ENCODE data around the gene NCOA7.

The NCOA7 gene

DNA sequence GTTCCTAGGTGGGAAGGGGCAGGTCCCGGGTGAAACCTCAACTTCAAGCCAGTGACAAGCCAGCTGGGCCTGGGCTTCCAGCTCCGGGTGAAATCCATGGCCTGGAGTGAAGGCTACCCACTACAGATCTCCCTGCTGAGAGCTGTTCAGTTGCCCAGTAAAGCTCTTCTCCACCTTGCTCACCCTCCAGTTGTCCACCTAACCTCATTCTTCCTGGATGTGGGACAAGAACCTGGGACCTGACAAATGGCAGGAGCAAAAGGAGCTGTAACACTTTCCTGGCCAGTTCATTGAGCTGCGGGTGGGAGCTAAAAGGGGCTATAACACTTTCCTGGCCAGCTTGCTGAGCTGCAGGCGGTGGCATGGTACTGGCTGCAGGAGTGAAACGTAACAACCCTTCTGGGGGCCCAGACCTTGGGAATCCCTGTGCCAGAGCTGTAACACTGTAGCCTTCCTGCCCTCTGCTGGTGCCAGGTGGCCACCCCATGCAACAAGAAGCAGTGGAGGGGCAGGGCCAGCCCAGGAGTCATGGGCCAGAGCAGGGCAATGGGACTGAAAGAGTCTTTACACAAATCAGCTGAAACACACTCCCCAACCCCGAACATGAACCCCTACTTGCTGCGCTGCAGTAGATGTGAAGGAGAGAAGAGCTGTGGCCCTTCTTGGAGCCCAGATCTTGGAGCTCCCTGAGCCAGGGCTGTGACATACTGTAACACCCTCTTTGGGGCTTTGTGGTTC lies 162.2 kb downstream of the NCOA7 start:
- H3K9me3 ChIP-seq (ENCODE audit: insufficient read depth, low read length): no peaks in the 10 kb centered on the region
- TF ChIP-seq, protein P1, sequence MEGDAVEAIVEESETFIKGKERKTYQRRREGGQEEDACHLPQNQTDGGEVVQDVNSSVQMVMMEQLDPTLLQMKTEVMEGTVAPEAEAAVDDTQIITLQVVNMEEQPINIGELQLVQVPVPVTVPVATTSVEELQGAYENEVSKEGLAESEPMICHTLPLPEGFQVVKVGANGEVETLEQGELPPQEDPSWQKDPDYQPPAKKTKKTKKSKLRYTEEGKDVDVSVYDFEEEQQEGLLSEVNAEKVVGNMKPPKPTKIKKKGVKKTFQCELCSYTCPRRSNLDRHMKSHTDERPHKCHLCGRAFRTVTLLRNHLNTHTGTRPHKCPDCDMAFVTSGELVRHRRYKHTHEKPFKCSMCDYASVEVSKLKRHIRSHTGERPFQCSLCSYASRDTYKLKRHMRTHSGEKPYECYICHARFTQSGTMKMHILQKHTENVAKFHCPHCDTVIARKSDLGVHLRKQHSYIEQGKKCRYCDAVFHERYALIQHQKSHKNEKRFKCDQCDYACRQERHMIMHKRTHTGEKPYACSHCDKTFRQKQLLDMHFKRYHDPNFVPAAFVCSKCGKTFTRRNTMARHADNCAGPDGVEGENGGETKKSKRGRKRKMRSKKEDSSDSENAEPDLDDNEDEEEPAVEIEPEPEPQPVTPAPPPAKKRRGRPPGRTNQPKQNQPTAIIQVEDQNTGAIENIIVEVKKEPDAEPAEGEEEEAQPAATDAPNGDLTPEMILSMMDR (IDR thresholded peaks at IDR 0.05; ENCODE audit: insufficient read depth, low read length, poor library complexity, severe bottlenecking): no peak
- no peak for TF ChIP-seq EZH2phosphoT487 (conservative IDR thresholded peaks at IDR 0.05; ENCODE audit: low read length)

GRCh38 chr6:125953502-125953875 lies 162.7 kb downstream of the NCOA7 start:
- H3K27ac ChIP-seq (ENCODE audit: low read depth, low read length): no peak overlapping the region
- H3K9me3 ChIP-seq (ENCODE audit: insufficient read depth, low read length): no peaks in the 10 kb centered on the region
- H3K79me2 ChIP-seq (ENCODE audit: insufficient read depth, low read length): no peaks in the 10 kb centered on the region
- H3K9ac ChIP-seq (ENCODE audit: low read length): no peak overlapping the region
- H4K20me1 ChIP-seq (ENCODE audit: low read depth, low read length): no peaks in the 10 kb centered on the region
- H3K9me2 ChIP-seq (replicated peaks; ENCODE audit: insufficient read depth, low read length): no peaks in the 10 kb centered on the region
- H3K36me3 ChIP-seq (ENCODE audit: low read length): no peaks in the 10 kb centered on the region
- no peaks in the 10 kb centered on the region for H3F3A ChIP-seq (ENCODE audit: insufficient read depth)
- H3K4me3 ChIP-seq (ENCODE audit: insufficient read depth, low read length, poor library complexity, severe bottlenecking): no peak overlapping the region
- TF ChIP-seq, protein P1 (IDR thresholded peaks at IDR 0.05; ENCODE audit: insufficient read depth, low read length, poor library complexity, severe bottlenecking): peak; percentile 31
- TF ChIP-seq EZH2phosphoT487 (conservative IDR thresholded peaks at IDR 0.05; ENCODE audit: low read length): no peak
- H3K4me2 ChIP-seq (ENCODE audit: low read depth, low read length, poor library complexity, severe bottlenecking): no peak overlapping the region
- H2AFZ ChIP-seq (ENCODE audit: low read depth, low read length, severe bottlenecking): no peak overlapping the region
- no peaks in the 10 kb centered on the region for H3K27me3 ChIP-seq (ENCODE audit: low read length)

More for the DNA sequence above, 162.2 kb downstream of the NCOA7 start:
- H2AFZ ChIP-seq (ENCODE audit: low read depth, low read length, severe bottlenecking): no peak overlapping the region
- H3K9me2 ChIP-seq (replicated peaks; ENCODE audit: insufficient read depth, low read length): no peaks in the 10 kb centered on the region
- H3K9ac ChIP-seq (ENCODE audit: low read length): no peak overlapping the region
- H3K4me3 ChIP-seq (ENCODE audit: insufficient read depth, low read length, poor library complexity, severe bottlenecking): no peak overlapping the region
- no peaks in the 10 kb centered on the region for H3K36me3 ChIP-seq (ENCODE audit: low read length)
- H3K79me2 ChIP-seq (ENCODE audit: insufficient read depth, low read length): no peaks in the 10 kb centered on the region
- H3K27me3 ChIP-seq (ENCODE audit: low read length): no peaks in the 10 kb centered on the region
- H3F3A ChIP-seq (ENCODE audit: insufficient read depth): no peaks in the 10 kb centered on the region
- no peaks in the 10 kb centered on the region for H4K20me1 ChIP-seq (ENCODE audit: low read depth, low read length)
- no peak overlapping the region for H3K27ac ChIP-seq (ENCODE audit: low read depth, low read length)
- no peak overlapping the region for H3K4me2 ChIP-seq (ENCODE audit: low read depth, low read length, poor library complexity, severe bottlenecking)

DNA sequence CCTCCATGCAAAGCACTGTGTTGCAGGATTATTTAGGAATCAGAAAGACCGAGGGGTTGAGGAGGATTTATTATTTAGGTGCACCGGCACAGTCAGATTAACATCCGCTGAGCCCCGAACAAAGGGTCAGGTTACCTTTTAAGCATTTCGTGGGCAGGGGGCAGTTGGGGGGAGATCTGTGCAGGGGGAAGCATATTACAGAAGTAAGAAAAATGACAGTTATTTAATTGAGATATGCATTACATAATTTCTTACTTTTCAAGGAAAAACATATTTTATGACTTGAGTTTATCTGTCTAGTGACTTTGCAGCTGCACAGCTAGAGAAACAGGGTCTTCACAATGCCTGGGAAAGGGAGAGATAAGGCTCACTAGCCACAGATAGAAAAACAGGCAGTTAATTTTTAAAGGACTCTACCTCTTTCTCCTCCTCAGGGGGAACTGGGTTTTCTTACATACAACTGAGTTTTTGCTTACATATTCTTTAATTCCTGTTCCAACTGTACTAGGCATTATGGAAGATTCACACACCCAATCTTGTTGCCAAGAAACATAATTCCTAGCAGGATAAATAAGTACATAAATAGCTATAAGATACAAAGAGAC lies 164.1 kb downstream of the NCOA7 start:
- Histone ChIP-seq H3K79me2 (ENCODE audit: insufficient read depth, low read length) (peaks cover 5% of the 10 kb centered on the region; the same call in 1 of the 2 replicates), H3K9me2 (replicated peaks; ENCODE audit: insufficient read depth, low read length) (no peaks in the 10 kb centered on the region), H3K9ac (ENCODE audit: low read length) (no peak overlapping the region), H4K20me1 (ENCODE audit: low read depth, low read length) (no peaks in the 10 kb centered on the region), H3K4me2 (ENCODE audit: low read depth, low read length, poor library complexity, severe bottlenecking) (no peak overlapping the region), H3K36me3 (ENCODE audit: low read length) (no peaks in the 10 kb centered on the region), H3K27me3 (ENCODE audit: low read length) (no peaks in the 10 kb centered on the region), H3K9me3 (ENCODE audit: insufficient read depth, low read length) (no peaks in the 10 kb centered on the region), H3K4me3 (ENCODE audit: insufficient read depth, low read length, poor library complexity, severe bottlenecking) (no peak overlapping the region), H3F3A (ENCODE audit: insufficient read depth) (no peaks in the 10 kb centered on the region), H2AFZ (ENCODE audit: low read depth, low read length, severe bottlenecking) (peak overlapping the region; percentile 77), H3K27ac (ENCODE audit: low read depth, low read length) (no peak overlapping the region)
- TF ChIP-seq, protein P1 (IDR thresholded peaks at IDR 0.05; ENCODE audit: insufficient read depth, low read length, poor library complexity, severe bottlenecking): no peak
- no peak for TF ChIP-seq EZH2phosphoT487 (conservative IDR thresholded peaks at IDR 0.05; ENCODE audit: low read length)

Data from SU-DHL-6 (cell line).